GM21528 (cell line): Measurements from ENCODE around the gene LMF1.

Experiments
- ATAC-seq: cut with Tn5 transposase; IDR thresholded peaks from one replicate; pipeline ENCODE4 v1.9.1; 2021; ENCODE audit warnings: mild to moderate bottlenecking, moderate library complexity; ENCODE audit not compliant: unreplicated experiment, low FRiP score

Gene LMF1

GRCh38 chr16:1003391-1004347 is 32.9 kb upstream of the LMF1 start:
- no peak for ATAC-seq

DNA sequence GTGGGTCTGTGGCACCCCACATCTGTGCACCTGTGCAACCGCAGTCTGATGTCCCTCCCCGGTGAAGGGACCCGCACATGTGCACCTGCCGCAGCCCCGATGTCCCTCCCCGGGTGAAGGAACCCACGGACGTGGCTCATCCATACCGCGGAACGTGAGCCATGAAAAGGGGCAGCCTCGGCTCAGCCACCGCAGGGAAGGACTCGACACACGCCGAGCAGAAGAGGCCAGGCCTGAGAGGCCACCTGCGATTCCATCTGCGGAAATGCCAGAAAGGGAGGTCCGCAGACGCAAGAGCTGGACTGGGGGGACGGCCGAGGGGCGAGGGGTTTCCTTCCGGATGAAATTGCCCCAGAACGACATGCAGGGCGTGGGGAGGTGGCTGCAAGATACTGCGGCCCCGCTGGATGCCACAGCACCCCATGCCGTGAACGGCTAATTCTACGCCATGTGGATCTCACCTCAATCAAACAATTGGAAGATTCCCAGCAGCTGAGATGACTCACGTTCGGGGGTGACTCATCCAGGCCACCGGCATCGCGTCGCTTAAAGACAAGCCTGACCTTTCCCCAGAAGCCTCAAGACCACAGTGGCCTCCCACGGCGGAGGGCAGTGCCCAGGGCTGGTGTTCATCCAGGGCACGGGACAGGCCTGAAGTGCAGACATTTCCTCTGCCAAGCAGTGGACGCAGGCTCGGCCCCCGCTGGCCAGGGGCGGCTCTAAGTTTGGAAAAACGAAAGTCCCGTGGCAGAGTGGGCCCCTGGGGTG is 31.8 kb upstream of the LMF1 start:
- ATAC-seq, result no peak

DNA sequence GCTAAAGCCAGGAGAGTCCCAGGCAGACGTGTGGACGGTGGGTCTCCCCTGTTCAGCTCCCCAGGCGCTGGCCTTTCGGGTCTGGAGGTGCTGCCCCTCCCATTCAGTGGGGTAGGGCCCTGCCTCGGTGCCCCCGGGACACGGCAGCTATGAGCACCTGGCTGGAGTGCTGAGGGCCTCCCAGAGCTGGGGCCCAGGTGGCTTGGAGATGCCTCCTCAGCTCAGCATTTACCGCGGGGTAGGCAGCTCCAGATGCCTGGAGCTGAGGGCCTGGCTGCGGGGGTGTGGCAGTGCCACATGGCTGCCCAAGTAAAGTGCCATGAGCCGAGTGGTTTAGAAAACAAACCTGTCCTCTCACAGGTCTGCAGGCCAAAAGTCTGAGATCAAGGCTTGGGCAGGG is 30.3 kb upstream of the LMF1 start:
- no peak for ATAC-seq

GRCh38 chr16:1000608-1001007 is 29.8 kb upstream of the LMF1 start:
- ATAC-seq, result no peak

DNA sequence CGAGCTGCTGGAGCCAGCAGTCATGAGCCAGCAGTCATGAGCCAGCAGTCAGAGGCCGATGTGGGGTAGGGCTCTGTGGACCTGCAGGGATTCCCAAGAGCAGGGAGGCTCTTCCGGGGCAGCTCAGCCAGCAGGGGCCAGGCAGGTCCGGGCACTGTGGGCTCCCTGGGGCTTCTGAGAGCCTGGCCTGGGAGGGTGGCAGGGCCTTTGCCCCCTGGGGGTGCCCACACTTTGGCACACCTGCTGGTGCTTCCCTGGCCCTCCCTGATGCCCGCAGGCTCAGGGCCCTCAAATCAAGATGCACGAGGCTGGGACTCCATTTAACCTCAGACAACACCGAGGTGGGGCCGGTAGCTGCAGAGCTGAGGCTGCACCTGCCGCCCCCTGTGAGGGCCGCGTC is 28.9 kb upstream of the LMF1 start:
- ATAC-seq, result no peak

DNA sequence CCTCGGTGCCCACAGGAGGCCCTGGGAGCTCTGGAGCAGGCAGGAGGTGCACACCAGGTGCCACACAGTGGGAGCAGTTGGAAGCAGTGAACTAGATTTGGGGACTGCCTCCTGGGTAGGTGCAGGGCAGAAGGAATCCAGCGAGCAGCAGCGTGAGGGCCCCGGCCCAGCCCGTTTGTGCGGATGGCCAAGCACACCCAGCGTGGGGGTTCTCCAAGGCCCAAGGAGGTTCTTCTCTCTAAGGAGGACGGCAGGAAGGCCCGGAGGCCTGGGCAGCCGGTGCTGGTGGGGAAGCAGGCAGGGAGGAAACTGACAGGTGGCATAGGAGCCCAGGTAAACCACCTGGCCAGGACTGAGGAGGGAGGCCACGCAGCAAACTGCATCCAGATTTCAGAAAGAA is 27.8 kb upstream of the LMF1 start:
- ATAC-seq, result no peak

GRCh38 chr16:998211-998610 is 27.4 kb upstream of the LMF1 start:
- ATAC-seq, result no peak

- ATAC-seq, result no peak
These were observed 26.8 kb upstream of the LMF1 start for GRCh38 chr16:997440-998051.

DNA sequence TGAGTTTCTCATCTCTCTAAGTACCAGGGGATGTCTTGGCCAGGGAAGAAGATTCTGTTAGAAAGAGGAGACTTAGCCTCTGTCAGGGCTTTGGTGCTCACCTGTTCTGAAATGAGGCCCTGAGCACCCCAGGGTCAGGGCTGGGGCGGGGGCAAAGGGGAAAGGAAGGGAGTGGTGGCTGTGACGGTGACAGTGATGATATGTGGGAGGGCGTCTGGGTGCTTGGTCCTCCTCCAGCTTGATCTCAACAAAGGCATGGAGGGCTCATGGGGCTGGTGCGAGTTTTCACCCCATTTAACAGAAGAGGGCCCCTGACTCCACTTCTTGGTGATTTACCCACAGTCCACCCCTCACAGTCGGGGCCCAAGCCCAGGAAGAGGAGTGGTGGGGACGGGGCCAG is 25.9 kb upstream of the LMF1 start:
- ATAC-seq, result no peak

DNA sequence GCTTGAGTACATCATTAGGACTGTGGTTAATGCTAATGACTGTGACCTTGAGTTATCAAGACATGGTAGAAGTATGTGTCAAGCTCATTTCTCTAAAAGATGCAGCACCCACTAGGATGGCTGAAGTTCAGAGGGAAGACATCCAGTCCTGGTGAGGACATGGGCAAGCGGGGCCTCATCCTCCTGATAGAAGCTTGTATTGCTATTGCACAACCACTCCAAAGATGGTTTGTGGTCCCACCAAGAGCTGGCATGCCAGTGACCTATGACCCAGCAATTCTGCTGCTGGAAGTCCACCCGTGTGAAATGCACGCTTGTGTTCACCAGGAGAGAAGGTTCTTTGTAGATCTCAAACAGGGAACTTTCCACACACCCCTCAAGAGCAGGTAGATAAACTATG is 25.0 kb upstream of the LMF1 start:
- no peak for ATAC-seq

DNA sequence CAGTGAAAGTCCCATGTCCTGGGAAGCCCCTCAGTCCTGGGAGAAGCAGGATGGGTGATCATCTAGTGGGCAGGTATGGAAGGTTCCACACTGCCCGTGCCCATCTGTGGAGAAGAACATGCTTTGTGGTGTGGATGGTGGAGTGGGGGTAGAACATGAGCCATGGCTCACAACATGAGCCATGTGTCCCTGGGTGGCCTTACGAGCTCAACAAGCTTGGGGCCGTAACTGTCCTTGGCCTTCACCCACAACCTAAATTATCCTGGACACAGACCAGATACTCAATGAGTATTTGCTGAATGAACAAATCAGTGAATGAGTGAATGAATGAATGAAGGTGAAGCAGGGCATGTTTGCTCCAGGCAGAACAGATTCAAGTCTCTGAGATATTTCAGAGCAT is 24.3 kb upstream of the LMF1 start:
- no peak for ATAC-seq

DNA sequence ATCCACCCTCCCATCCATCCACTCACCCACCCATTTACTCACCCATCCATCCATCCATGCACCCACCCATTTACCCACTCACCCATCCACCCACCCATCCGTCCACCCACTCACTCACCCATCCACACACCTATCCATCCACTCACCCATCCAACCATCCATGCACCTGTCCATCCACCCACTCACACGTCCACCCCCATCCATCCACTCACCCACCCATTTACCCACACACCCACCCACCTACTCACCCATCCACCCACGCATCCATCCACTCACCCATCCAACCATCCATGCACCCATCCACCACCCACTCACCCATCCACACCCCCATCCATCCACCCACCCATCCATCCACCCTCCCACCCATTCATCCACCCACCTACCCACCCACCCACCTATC is 22.9 kb upstream of the LMF1 start:
- ATAC-seq, result no peak

- no peak for ATAC-seq
These were observed 21.0 kb upstream of the LMF1 start for GRCh38 chr16:991773-992172.

- ATAC-seq, result no peak
These were observed 20.6 kb upstream of the LMF1 start for GRCh38 chr16:991345-991744.

- no peak for ATAC-seq
These were observed 19.9 kb upstream of the LMF1 start for GRCh38 chr16:990516-991291.

DNA sequence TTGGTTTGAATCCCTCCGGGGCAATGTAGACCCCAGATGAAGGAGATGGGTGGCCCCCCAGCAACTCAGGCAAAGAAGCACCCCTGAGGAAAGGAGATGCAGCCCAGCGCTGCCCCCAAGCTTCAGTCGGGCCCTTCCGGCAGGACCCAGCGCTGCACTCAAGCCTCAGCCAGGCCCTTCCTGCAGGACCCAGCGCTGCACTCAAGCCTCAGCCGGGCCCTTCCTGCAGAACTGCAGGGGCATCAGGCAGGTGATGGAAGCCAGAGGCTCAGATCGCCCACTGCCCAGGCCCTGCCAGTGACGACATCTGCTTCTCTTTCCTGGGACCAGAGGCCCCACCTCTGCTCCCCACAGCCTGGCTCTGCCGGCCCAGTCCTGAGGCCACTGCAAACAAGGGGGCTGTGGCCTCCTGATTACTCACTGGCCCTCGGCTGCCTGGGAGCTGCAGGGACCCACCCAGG is 18.6 kb upstream of the LMF1 start:
- ATAC-seq, result no peak

DNA sequence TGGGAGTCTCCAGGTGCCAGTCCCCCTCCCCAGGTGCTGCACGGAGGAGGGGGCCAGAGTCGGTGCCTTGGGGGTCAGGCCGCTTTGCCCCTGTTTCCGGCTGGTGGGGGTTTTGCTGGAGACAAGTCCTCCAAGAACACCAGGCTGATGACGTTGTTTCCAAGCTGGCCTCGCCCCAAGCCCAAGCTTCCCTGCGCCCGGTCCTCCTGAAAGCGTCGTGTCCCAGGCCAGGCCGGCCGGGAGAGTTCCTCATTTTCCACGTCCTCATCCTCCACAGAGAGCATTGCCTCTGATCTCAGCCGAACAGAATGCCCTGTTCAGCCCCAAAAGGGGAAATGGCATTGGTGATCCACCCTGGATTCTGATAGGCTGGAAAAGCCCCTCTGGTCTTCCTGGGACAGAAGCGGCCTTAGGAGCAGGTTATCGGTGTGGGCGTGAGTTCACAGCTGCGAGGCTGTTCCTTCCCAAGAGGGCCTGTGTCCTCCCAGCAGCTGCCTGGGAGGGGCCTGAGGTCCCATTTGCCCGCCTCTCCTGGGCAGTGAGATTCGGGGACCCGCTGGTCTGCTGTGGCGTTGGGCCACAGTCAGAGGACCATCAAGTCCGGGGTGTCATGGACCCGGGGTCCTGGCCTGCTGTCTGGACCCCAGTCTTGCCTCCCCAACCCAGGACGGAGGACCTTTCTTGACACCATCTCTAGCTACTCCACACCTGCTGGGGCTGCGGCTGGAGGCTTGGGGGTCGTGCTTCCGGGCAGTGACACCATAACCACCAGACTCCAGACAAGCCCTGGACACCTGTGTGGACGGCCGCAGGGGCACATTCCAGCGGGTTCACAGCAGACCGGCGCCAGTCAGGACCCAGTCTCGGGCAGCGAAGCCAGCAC is 17.9 kb upstream of the LMF1 start:
- no peak for ATAC-seq

GRCh38 chr16:987906-988305 is 17.1 kb upstream of the LMF1 start:
- no peak for ATAC-seq

DNA sequence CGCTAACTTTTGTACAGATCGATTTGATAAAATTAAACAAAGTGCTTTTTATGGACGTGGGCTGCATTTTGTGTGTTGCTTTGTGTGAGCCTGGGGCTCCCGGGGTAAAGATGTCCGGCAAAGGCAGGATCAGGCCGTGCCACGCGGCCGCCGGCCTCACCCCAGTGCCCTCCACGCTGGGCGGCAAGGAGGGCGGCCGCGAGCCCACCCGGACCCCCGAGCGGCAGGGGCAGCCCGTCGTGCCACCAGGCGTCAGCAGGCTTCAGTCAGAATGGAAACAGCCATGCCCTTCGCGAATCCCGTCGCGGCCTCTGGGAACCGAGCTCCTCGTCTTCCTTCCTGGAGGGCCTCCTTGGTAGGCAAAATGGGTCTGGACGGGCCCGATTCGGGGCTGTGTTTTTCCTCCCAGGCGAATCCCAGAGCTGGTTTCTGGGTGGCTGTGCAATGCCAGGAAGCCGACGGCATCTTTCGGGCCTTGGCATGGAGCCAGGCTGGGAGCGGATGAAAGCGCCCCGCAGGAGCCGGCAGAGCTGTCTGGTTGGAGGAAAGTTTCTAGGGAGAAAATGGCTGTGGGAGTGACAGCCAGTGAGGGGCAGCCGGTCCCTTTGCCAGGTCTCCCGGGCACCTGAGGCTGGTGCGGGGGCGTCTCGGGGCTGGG is 16.3 kb upstream of the LMF1 start:
- ATAC-seq, result no peak
